DOHH2 (cell line): ENCODE data around the gene UNC5A.

Experiments used
- H3F3A ChIP-seq: fragments of 200-600 bp; sonication (generic), shearing (Covaris generic); 2 replicates; pipeline ENCODE4 v1.6.0; 2016; ENCODE audit warnings: antibody characterized with exemption, mild to moderate bottlenecking; ENCODE audit not compliant: control insufficient read depth, insufficient read depth
- H3K27ac ChIP-seq: fragments of 200-600 bp; sonication (generic); 2 replicates; pipeline ENCODE4 v1.5.1; 2014; ENCODE audit warnings: low read depth, mild to moderate bottlenecking, low read length, moderate library complexity
- H3K27me3 ChIP-seq: fragments of 200-600 bp; sonication (generic); 2 replicates; pipeline ENCODE4 v1.6.1; 2014; ENCODE audit warnings: mild to moderate bottlenecking, low read length, mixed read lengths; ENCODE audit not compliant: control insufficient read depth
- H3K36me3 ChIP-seq: fragments of 200-600 bp; sonication (generic); 2 replicates; pipeline ENCODE4 v1.6.1; 2014; ENCODE audit warnings: mild to moderate bottlenecking, low read length, moderate library complexity, mixed read lengths; ENCODE audit not compliant: control insufficient read depth
- H3K4me1 ChIP-seq: fragments of 200-600 bp; sonication (generic); 2 replicates; pipeline ENCODE4 v1.6.1; 2014; ENCODE audit warnings: mild to moderate bottlenecking, low read length, mixed read lengths; ENCODE audit not compliant: control insufficient read depth
- H3K4me2 ChIP-seq: fragments of 200-600 bp; sonication (generic); 2 replicates; pipeline ENCODE4 v1.6.0; 2014; ENCODE audit warnings: mild to moderate bottlenecking, low read length, moderate library complexity
- H3K4me3 ChIP-seq: fragments of 200-600 bp; sonication (generic); 2 replicates; pipeline ENCODE4 v1.5.1; 2014; ENCODE audit warnings: mild to moderate bottlenecking, low read length, mixed read lengths
- H3K79me2 ChIP-seq: fragments of 200-600 bp; sonication (generic); 2 replicates; pipeline ENCODE4 v1.6.1; 2014; ENCODE audit warnings: mild to moderate bottlenecking, low read length, mixed read lengths; ENCODE audit not compliant: control insufficient read depth
- H3K9me2 ChIP-seq: fragments of 200-600 bp; sonication (generic); replicated peaks from 2 replicates; pipeline ENCODE4 v1.6.1; 2014; ENCODE audit warnings: mild to moderate bottlenecking, low read length, mixed read lengths; ENCODE audit not compliant: control insufficient read depth
- H3K9me3 ChIP-seq: fragments of 200-600 bp; sonication (generic); 2 replicates; pipeline ENCODE4 v1.6.1; 2014; ENCODE audit warnings: antibody characterized with exemption, low read length, mixed read lengths; ENCODE audit not compliant: control insufficient read depth, insufficient read depth
- H4K20me1 ChIP-seq: fragments of 200-600 bp; sonication (generic); 2 replicates; pipeline ENCODE4 v1.6.0; 2014; ENCODE audit warnings: low read depth, mild to moderate bottlenecking, antibody characterized with exemption, low read length, moderate library complexity; ENCODE audit not compliant: control insufficient read depth, insufficient read depth
- EZH2phosphoT487 ChIP-seq: fragments of 200-600 bp; sonication (generic); IDR thresholded peaks from 2 replicates; pipeline ENCODE4 v1.6.1; 2017; ENCODE audit warnings: borderline replicate concordance, mild to moderate bottlenecking, antibody characterized with exemption, low read length, moderate library complexity, mixed read lengths
- TF ChIP-seq, protein P1 (sequence below): fragments of 200-600 bp; sonication (generic); IDR thresholded peaks from one replicate; pipeline ENCODE4 v1.5.1; 2014; ENCODE audit warnings: antibody characterized with exemption, mild to moderate bottlenecking, low read depth, low read length; ENCODE audit not compliant: poor library complexity, severe bottlenecking

The UNC5A gene

DNA sequence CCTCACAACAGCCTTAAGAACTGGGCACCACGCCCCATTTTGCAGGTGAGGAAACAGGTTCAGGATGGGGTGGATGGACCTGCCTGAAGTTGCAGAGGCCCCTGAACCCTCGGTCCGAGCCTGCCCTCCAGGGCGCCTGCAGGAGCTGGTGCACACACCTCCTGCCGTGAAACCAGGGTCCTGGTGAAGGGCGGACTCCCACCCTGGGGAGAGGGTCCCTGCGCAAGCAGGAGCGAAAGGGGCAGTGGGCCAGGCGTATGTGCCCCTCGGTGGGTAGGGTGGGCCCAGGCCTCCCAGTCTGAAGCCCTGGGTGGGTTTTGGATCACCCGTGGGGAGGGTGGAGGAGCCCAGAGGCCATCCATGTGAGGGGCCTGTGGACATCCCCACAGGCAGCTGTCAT lies 50.9 kb downstream of the UNC5A start:
- no peaks in the 10 kb centered on the region for H3K9me2 ChIP-seq
- no peaks in the 10 kb centered on the region; the same call in 1 of the 2 replicates for H3K4me1 ChIP-seq
- no peak overlapping the region for H3K27ac ChIP-seq
- no peaks in the 10 kb centered on the region for H4K20me1 ChIP-seq
- H3K27me3 ChIP-seq = peaks cover 6% of the 10 kb centered on the region
- no peaks in the 10 kb centered on the region for H3K9me3 ChIP-seq
- no peak overlapping the region for H3K4me3 ChIP-seq
- TF ChIP-seq EZH2phosphoT487 = no peak
- TF ChIP-seq, protein P1, sequence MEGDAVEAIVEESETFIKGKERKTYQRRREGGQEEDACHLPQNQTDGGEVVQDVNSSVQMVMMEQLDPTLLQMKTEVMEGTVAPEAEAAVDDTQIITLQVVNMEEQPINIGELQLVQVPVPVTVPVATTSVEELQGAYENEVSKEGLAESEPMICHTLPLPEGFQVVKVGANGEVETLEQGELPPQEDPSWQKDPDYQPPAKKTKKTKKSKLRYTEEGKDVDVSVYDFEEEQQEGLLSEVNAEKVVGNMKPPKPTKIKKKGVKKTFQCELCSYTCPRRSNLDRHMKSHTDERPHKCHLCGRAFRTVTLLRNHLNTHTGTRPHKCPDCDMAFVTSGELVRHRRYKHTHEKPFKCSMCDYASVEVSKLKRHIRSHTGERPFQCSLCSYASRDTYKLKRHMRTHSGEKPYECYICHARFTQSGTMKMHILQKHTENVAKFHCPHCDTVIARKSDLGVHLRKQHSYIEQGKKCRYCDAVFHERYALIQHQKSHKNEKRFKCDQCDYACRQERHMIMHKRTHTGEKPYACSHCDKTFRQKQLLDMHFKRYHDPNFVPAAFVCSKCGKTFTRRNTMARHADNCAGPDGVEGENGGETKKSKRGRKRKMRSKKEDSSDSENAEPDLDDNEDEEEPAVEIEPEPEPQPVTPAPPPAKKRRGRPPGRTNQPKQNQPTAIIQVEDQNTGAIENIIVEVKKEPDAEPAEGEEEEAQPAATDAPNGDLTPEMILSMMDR = no peak
- no peaks in the 10 kb centered on the region for H3K79me2 ChIP-seq
- no peak overlapping the region for H3K4me2 ChIP-seq
- no peaks in the 10 kb centered on the region for H3K36me3 ChIP-seq
- H3F3A ChIP-seq = no peaks in the 10 kb centered on the region

DNA sequence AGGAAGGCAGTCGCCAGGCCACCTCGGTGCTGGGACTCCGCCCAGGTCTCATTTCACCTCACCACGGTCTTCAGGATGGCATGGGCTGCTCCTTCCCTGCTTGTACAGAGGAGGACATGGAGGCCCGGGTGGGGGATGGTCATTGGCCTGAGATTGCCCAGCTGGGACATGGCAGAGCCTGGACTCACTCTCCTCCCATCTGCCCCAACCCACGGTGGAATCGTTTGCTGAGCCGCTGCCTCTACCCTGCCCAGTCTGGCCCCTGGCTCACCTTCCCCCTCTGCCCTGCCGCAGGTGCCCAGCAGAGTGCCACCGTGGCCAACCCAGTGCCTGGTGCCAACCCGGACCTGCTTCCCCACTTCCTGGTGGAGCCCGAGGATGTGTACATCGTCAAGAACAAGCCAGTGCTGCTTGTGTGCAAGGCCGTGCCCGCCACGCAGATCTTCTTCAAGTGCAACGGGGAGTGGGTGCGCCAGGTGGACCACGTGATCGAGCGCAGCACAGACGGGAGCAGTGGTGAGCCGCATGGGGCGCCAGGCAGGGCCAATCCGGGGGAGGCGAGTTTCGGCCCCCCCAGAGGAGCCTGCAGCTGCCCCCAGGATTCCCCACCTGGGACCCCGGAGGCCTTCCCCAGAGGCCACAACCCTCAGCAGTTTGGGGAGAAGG lies 52.1 kb downstream of the UNC5A start:
- Histone ChIP-seq H3K27me3 (peaks cover 9% of the 10 kb centered on the region), H3K79me2 (no peaks in the 10 kb centered on the region), H3K36me3 (no peaks in the 10 kb centered on the region), H4K20me1 (no peaks in the 10 kb centered on the region), H3F3A (no peaks in the 10 kb centered on the region), H3K4me1 (no peaks in the 10 kb centered on the region; the same call in 1 of the 2 replicates), H3K9me2 (no peaks in the 10 kb centered on the region), H3K27ac (no peak overlapping the region), H3K9me3 (no peaks in the 10 kb centered on the region), H3K4me3 (no peak overlapping the region), H3K4me2 (no peak overlapping the region; the same call in 1 of the 2 replicates)
- TF ChIP-seq, protein P1 = no peak
- no peak for TF ChIP-seq EZH2phosphoT487

DNA sequence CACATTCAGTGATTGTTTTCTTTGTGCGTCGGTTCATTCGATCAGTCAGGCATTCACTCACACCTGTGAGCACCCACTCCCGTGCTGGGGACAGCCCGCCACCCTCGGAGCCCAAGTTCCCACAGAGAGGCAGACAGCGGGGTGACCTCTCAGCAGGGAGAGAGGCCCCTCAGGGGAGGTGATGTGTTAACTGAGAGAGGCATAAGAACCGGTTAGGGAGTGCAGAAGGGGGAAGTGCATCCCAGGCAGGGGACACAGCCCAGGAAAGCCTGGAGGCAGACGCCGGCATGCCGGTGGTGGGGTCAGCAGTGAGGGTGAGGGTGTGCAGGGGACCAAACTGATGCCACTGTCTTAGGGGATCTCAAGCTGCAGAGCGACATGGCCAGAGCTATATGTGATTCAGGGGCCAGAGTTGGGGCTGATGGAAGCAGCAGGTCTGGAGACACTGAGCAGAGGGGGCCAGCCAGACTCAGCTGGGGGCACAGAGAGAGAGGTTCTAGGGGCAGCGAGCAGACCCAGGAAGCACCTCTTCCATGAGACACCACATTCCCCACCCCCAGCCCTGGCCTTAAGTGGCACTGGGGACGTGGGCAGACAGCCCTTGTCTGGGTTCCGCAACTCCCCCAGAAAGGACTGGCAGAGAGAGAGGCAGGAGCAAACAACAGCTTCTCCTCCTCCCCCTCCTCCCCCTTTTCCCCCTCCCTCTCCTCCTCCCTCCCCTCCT lies 52.8 kb downstream of the UNC5A start:
- H3F3A ChIP-seq = no peaks in the 10 kb centered on the region
- no peak overlapping the region for H3K27ac ChIP-seq
- peaks cover 9% of the 10 kb centered on the region for H3K27me3 ChIP-seq
- H3K4me3 ChIP-seq = no peak overlapping the region
- no peak overlapping the region; the same call in 1 of the 2 replicates for H3K4me2 ChIP-seq
- H3K79me2 ChIP-seq = no peaks in the 10 kb centered on the region
- TF ChIP-seq, protein P1 = no peak
- no peak for TF ChIP-seq EZH2phosphoT487
- H3K36me3 ChIP-seq = no peaks in the 10 kb centered on the region
- H4K20me1 ChIP-seq = no peaks in the 10 kb centered on the region
- no peaks in the 10 kb centered on the region for H3K9me2 ChIP-seq
- H3K9me3 ChIP-seq = no peaks in the 10 kb centered on the region
- H3K4me1 ChIP-seq = no peaks in the 10 kb centered on the region; the same call in 1 of the 2 replicates
